HL-60 (cell line): ENCODE data around the gene ZBTB21.
"Not testable (repeated sequence)": the region's sequence is repeated elsewhere in the genome, so short reads cannot be mapped to it uniquely, and the experiment has no call there.

Source experiments
- DNase-seq, 2 experiments: peaks; one replicate each; pipeline ENCODE4 v3.0.0-alpha.2; 2010 to 2020; ENCODE audit warnings: low read depth in 1 of 2, low spot score in 1 of 2
- H3K27ac ChIP-seq: fragments of 250-450 bp; sonication (Bioruptor Pico); replicated peaks from 2 replicates; pipeline ENCODE4 v1.5.1; 2020; ENCODE audit warnings: mild to moderate bottlenecking, moderate library complexity
- H3K27me3 ChIP-seq: fragments of 250-450 bp; sonication (Bioruptor Pico); 2 replicates; pipeline ENCODE4 v1.5.1; 2021; ENCODE audit warnings: mild to moderate bottlenecking, moderate library complexity; ENCODE audit not compliant: insufficient read depth, poor library complexity, severe bottlenecking
- H3K4me3 ChIP-seq: replicated peaks from 2 replicates; pipeline ENCODE4 v1.5.1; 2011; ENCODE audit warnings: mild to moderate bottlenecking, control low read depth, low read length; ENCODE audit not compliant: insufficient read depth
- CTCF ChIP-seq: IDR thresholded peaks from one replicate; pipeline ENCODE4 v1.5.1; 2011; ENCODE audit warnings: low read length, control low read depth, inconsistent platforms; ENCODE audit not compliant: insufficient read depth
- GABPA ChIP-seq: IDR thresholded peaks from 2 replicates; pipeline ENCODE4 v1.6.1; 2012; ENCODE audit warnings: low read depth
- POLR2AphosphoS5 ChIP-seq: IDR thresholded peaks from 2 replicates; pipeline ENCODE4 v1.6.1; 2012; ENCODE audit warnings: low read depth
- REST ChIP-seq: IDR thresholded peaks from 2 replicates; pipeline ENCODE4 v1.6.1; 2012; ENCODE audit warnings: low read depth; ENCODE audit not compliant: insufficient replicate concordance
- SPI1 ChIP-seq: IDR thresholded peaks from 2 replicates; pipeline ENCODE4 v1.6.1; 2012; ENCODE audit warnings: low read depth, mild to moderate bottlenecking, borderline replicate concordance

ZBTB21 gene

GRCh38 chr21:42000908-42001307 is 9.3 kb downstream of the ZBTB21 start:
- no peaks in the 10 kb centered on the region for H3K27me3 ChIP-seq
- TF ChIP-seq SPI1: no peak
- no peak for TF ChIP-seq REST
- no peak for TF ChIP-seq CTCF
- no peak for TF ChIP-seq POLR2AphosphoS5
- no peak overlapping the region for H3K27ac ChIP-seq
- H3K4me3 ChIP-seq: no peak overlapping the region
- no peak for DNase-seq

GRCh38 chr21:41997657-41998056 is 12.5 kb downstream of the ZBTB21 start:
- DNase-seq: no peak
- no peak for TF ChIP-seq CTCF
- no peak for TF ChIP-seq POLR2AphosphoS5
- no peak for TF ChIP-seq SPI1
- TF ChIP-seq REST: no peak
- no peak for TF ChIP-seq GABPA
- H3K27ac ChIP-seq: no peak overlapping the region
- H3K27me3 ChIP-seq: no peaks in the 10 kb centered on the region
- H3K4me3 ChIP-seq: no peak overlapping the region

GRCh38 chr21:41995577-41995976 is 14.6 kb downstream of the ZBTB21 start:
- no peak overlapping the region for H3K4me3 ChIP-seq
- no peak overlapping the region for H3K27ac ChIP-seq
- TF ChIP-seq REST: no peak
- TF ChIP-seq GABPA: no peak
- TF ChIP-seq CTCF: no peak
- TF ChIP-seq POLR2AphosphoS5: no peak
- no peak for TF ChIP-seq SPI1
- H3K27me3 ChIP-seq: no peaks in the 10 kb centered on the region
- DNase-seq: no peak

- H3K4me3 ChIP-seq, H3K27ac ChIP-seq, DNase-seq, H3K27me3 ChIP-seq: not testable (repeated sequence)
Observed at GRCh38 chr21:41994613-41995012, 15.5 kb downstream of the ZBTB21 start.
